H1 (cell line): ENCODE measurements around the gene L1TD1. TPM values are rescaled to one million over a fixed set of nuclear protein-coding genes. Genes with fewer than 3 reads are reported as not detected.

Experiments used
- CHD7 ChIP-seq: fragments of 300-600 bp; sonication (generic); IDR thresholded peaks from 2 replicates; pipeline ENCODE4 v1.7.1; 2012; ENCODE audit warnings: low read length, moderate library complexity, mild to moderate bottlenecking, inconsistent platforms; ENCODE audit not compliant: insufficient replicate concordance
- CREB1 ChIP-seq: IDR thresholded peaks from 2 replicates; pipeline ENCODE4 v1.6.1; 2012; ENCODE audit warnings: inconsistent platforms
- CTBP2 ChIP-seq: IDR thresholded peaks from 2 replicates; pipeline ENCODE4 v1.7.0; 2011; ENCODE audit warnings: borderline replicate concordance, mild to moderate bottlenecking, moderate library complexity, mixed read lengths, low read length; ENCODE audit not compliant: insufficient read depth, insufficient read length
- E2F6 ChIP-seq: IDR thresholded peaks from 2 replicates; pipeline ENCODE4 v1.6.1; 2012; ENCODE audit warnings: inconsistent platforms
- GABPA ChIP-seq: IDR thresholded peaks from 2 replicates; pipeline ENCODE4 v1.6.1; 2011; ENCODE audit warnings: mild to moderate bottlenecking, low read length, moderate library complexity, borderline replicate concordance; ENCODE audit not compliant: insufficient read depth
- GTF2F1 ChIP-seq: IDR thresholded peaks from 2 replicates; pipeline ENCODE4 v1.6.1; 2012; ENCODE audit warnings: low read depth, low read length, improper control_type of control experiment, borderline replicate concordance
- KDM5A ChIP-seq: fragments of 200-600 bp; IDR thresholded peaks from 2 replicates; pipeline ENCODE4 v1.7.1; 2012; ENCODE audit warnings: mild to moderate bottlenecking, low read length, inconsistent platforms, mixed read lengths
- POLR2AphosphoS5 ChIP-seq: IDR thresholded peaks from 2 replicates; pipeline ENCODE4 v1.6.1; 2011; ENCODE audit warnings: low read depth, low read length
- RAD21 ChIP-seq, 2 experiments: IDR thresholded peaks in 1 of 2; conservative IDR thresholded peaks in 1 of 2; 2 replicates each; pipeline ENCODE4 v1.6.1; 2011; ENCODE audit warnings: low read depth in 2 of 2, low read length in 2 of 2, improper control_type of control experiment in 1 of 2, inconsistent platforms in 1 of 2, mild to moderate bottlenecking in 1 of 2, moderate library complexity in 1 of 2
- SIRT6 ChIP-seq: IDR thresholded peaks from one replicate; pipeline ENCODE4 v1.7.1; 2012; ENCODE audit warnings: low read length, inconsistent platforms
- TAF1 ChIP-seq: IDR thresholded peaks from 2 replicates; pipeline ENCODE4 v1.6.1; 2011; ENCODE audit warnings: mild to moderate bottlenecking, low read depth, low read length
- ZNF274 ChIP-seq: IDR thresholded peaks from 2 replicates; pipeline ENCODE4 v1.7.0; 2012; ENCODE audit warnings: low read length, borderline replicate concordance; ENCODE audit errors: extremely low read depth
- polyA plus RNA-seq, 7 experiments: library from polyadenylated mRNA; depleted of rRNA in 3 of 7; stranded (reverse) in 5 of 7; unstranded in 2 of 7; fragments of >200 nt in 5 of 7; fragments of 200-250 nt in 2 of 7; gene quantifications; 1 replicate in 5 of 7; 2 replicates in 1 of 7; 4 replicates in 1 of 7; pipeline versions ENCODE4 v1.2.1 to v1.2.3, GENCODE V29; 2011 to 2013; ENCODE audit warnings: missing spikeins in 2 of 7, mixed read lengths in 2 of 7
- total RNA-seq: library from RNA; stranded (reverse); fragmentation: NEBNext Ultra II Directional; extraction: Animal tissue kit (Norgen Biotek cat#: 25700); gene quantifications from 2 replicates; pipeline ENCODE4 v1.2.1, GENCODE V29; 2021

Gene L1TD1
- total and polyA plus RNA-seq, 2 of the 8 experiments (the other 6 are each of a cell fraction or from before 2014, with no cell fraction given): 35.3 to 441 TPM

DNA sequence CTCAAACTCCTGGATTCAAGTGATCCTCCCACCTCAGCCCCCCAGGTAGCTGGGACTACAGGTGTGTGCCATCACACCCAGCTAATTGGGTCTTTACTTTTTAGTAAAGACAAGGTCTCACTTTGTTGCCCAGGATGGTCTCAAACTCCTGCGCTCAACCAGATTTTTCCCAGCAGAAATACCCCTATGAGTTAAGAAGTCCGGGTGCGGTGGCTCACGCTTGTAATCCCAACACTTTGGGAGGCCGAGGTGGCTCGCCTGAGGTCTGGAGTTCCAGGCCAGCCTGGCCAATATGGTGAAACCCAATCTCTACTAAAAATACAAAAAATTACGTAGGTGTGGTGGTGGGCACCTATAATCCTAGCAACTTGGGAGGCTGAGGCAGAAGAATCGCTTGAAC lies 6.5 kb upstream of the L1TD1 start (continued):
- TF ChIP-seq CHD7 (no peak), POLR2AphosphoS5 (no peak), CREB1 (no peak), CTBP2 (no peak), E2F6 (no peak), ZNF274 (no peak), GABPA (no peak), RAD21 (IDR thresholded peaks at IDR 0.05 in 1 of 2, conservative IDR thresholded peaks at IDR 0.05 in 1 of 2; ENCODE audit: low read depth in 2 of 2, low read length in 2 of 2) (no peak), GTF2F1 (no peak), SIRT6 (no peak), KDM5A (no peak), TAF1 (no peak)
